AG04449 (cell line): Measurements from ENCODE around the gene KISS1R.

ENCODE experiments used
- CTCF ChIA-PET: fragments of 350-600 bp; formaldehyde crosslinking; extraction: SDS; loops from one replicate; lab custom pipeline; 2021; ENCODE audit warnings: antibody characterized with exemption; lab: Yijun Ruan, JAX
- POLR2A ChIA-PET: fragments of 400-600, 350-600 bp; formaldehyde crosslinking; extraction: SDS; loops from one replicate; lab custom pipeline; 2020; ENCODE audit warnings: antibody characterized with exemption, inconsistent platforms; lab: Yijun Ruan, JAX
- DNase-seq: peaks from one replicate; pipeline ENCODE4 v3.0.0-alpha.2; 2010; ENCODE audit warnings: low read depth, low spot score
- H3K4me3 ChIP-seq: 2 replicates; pipeline ENCODE4 v1.5.1; 2011; ENCODE audit warnings: low read depth, mild to moderate bottlenecking, control low read depth, low read length
- TF ChIP-seq, protein P1 (sequence below): IDR thresholded peaks from one replicate; pipeline ENCODE4 v1.5.1; 2011; ENCODE audit warnings: mild to moderate bottlenecking, moderate library complexity, low read length, control low read depth, inconsistent platforms; ENCODE audit not compliant: insufficient read depth; ENCODE audit errors: missing control alignments

Gene KISS1R

GRCh38 chr19:952680-953444 lies 35.7 kb downstream of the KISS1R start:
- TF ChIP-seq, protein P1, sequence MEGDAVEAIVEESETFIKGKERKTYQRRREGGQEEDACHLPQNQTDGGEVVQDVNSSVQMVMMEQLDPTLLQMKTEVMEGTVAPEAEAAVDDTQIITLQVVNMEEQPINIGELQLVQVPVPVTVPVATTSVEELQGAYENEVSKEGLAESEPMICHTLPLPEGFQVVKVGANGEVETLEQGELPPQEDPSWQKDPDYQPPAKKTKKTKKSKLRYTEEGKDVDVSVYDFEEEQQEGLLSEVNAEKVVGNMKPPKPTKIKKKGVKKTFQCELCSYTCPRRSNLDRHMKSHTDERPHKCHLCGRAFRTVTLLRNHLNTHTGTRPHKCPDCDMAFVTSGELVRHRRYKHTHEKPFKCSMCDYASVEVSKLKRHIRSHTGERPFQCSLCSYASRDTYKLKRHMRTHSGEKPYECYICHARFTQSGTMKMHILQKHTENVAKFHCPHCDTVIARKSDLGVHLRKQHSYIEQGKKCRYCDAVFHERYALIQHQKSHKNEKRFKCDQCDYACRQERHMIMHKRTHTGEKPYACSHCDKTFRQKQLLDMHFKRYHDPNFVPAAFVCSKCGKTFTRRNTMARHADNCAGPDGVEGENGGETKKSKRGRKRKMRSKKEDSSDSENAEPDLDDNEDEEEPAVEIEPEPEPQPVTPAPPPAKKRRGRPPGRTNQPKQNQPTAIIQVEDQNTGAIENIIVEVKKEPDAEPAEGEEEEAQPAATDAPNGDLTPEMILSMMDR, result no peak
- CTCF ChIA-PET, result interaction anchor here (1.1 to 1.6 kb wide), 2 partner anchors 18 to 29 kb away, joined by 3 read pairs; no protein-coding TSS in a partner anchor
- POLR2A ChIA-PET, result interaction anchor here (0.6 kb wide), 1 partner anchor 19 kb away, joined by 3 read pairs; no protein-coding TSS in a partner anchor
- H3K4me3 ChIP-seq, result no peak overlapping the region
- DNase-seq, result no peak

GRCh38 chr19:953445-954271 lies 36.5 kb downstream of the KISS1R start:
- TF ChIP-seq, protein P1, result no peak
- no peak overlapping the region for H3K4me3 ChIP-seq

GRCh38 chr19:954272-954671 lies 37.1 kb downstream of the KISS1R start:
- no peak overlapping the region for H3K4me3 ChIP-seq
- CTCF ChIA-PET, result no interaction called here
- DNase-seq, result no peak
- POLR2A ChIA-PET, result no interaction called here
- TF ChIP-seq, protein P1, result no peak

More at GRCh38 chr19:953445-954271, 36.5 kb downstream of the KISS1R start:
- ChIA-PET POLR2A (no interaction called here), CTCF (interaction anchor here (1.1 to 1.6 kb wide), 2 partner anchors 17 to 29 kb away, joined by 3 read pairs; no protein-coding TSS in a partner anchor)
- no peak for DNase-seq

DNA sequence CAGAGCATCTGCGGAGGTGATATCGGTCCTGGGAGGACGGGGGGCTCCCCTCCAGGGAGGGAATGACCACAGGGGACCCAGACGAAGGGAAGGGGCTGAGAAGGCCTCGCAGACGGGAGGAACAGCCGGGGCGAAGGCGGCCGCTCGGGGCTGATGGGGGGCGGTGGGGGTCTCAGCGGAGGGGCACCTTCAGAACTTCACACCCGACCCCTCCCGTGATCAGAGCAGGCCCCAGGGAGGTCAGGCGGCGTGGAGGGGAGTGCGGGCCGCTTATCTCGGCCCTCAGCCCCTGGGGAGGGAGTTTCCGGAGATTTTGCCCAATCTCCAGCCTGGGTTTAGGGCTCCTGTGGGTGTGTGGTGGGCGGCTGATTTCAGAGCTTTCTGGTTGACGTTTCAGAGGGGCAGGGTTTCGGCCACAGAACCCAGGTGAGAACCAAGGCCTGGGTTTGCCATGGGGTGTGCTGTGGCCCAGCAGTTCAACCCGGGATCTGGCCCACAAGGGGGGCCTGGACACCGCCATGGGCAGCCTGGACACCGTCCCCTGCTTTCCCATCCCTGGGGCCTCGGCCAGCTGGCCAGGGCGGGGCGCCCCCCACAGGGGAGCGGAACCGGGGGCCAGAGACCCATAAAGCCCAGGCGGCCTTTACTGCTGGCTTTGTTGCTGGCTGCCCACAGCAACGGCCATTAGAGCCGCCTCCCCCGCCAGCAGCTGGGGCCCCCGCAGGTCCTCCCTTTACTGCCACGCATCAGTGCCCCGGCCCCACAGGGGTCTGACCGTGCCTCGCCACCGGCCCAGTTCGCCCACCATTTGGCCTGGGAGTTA lies 37.8 kb downstream of the KISS1R start:
- H3K4me3 ChIP-seq, result no peak overlapping the region
- ChIA-PET POLR2A (no interaction called here), CTCF (interaction anchor here (1.7 kb wide), 1 partner anchor 16 kb away, joined by 5 read pairs; no protein-coding TSS in a partner anchor)
- DNase-seq, result no peak
- TF ChIP-seq, protein P1, result no peak

DNA sequence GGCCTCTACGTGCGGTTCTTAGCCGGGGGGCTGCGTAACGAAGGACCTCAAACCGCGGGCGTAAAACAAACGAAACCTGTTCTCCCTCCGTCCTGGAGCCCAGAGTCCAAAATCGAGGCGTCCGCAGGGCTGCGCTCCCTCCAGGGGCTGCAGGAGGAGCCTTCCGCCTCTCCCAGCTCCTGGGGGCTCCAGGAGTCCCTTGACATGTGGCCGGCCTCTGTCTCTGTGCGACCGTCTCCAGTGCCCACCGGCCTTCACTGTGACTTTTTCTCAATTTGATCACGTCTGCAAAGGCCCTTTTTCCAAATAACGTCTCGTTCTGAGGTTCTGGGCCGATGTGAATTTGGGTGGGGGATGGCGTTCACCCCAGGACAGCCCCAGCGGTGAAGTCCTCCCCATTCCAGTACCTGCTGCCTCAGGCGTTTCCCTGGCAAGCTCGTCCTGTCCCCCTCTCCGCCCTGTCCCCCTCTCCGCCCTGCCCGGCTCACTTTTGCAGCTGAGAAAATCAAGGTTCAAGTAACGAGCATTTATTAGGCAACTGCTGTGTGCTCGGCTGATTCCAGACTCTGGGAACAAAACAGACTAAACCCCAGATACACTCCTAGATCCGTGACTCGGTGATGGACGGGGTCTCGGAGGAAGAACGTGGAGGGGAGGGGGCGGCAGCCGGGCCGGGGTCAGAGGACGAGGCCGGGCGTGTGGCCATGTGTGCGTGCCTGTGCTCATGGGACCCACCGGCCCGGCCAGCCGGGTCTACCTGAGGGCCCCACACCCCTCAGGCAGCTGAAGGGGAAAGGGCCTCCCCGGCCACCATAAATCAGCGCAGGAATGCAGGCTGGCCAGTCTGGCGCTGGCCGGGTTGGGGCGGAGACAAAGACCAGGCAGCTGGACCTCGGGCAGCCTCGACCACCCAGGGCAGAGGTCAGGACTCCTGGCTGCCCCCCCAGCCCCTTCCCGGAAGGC lies 39.0 kb downstream of the KISS1R start:
- CTCF ChIA-PET, result interaction anchor here (0.9 to 2.1 kb wide), 5 partner anchors 14 to 28 kb away, joined by 3 to 9 read pairs (median 4); partner anchors contain the start of gene WDR18
- POLR2A ChIA-PET, result interaction anchor here (0.9 to 1.6 kb wide), 3 partner anchors 23 to 28 kb away, joined by 3 to 7 read pairs (median 4); partner anchors contain the start of gene WDR18
- TF ChIP-seq, protein P1, result no peak
- H3K4me3 ChIP-seq, result no peak overlapping the region
- no peak for DNase-seq
